ENCODE data around the gene SPP2. TPM values are rescaled to one million over a fixed set of nuclear protein-coding genes. Genes with fewer than 3 reads are reported as not detected.

Gene SPP2
- total and polyA plus RNA-seq, 12 donors: not detected

DNA sequence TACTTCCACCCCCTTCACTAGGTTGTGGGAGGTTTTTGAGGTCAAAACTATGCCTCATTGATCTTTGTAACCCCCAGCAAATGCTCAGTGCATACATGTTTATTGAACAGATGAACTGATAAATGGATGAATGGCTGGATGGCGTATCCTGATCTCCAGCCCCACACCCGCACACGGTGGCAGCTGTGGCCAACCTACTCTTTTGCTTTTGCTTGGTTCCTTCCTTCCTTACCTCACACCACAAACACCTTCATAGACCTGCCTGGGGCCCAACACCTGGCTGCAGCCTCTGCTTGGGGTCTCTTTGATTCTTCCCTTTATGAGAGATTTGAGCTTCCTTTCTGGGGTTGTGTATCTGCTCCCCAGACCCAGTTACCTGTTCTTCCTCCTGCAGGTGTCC is 25.9 kb downstream of the SPP2 start:
- Histone ChIP-seq H3K27ac (no peak overlapping the region), H3K4me3 (no peak overlapping the region), H3K4me1 (no peaks in the 10 kb centered on the region), H3K9me3 (no peaks in the 10 kb centered on the region), H3K27me3 (peaks cover 0 to 28% (median 0%) of the 10 kb centered on the region in 7 donors), H3K36me3 (no peaks in the 10 kb centered on the region)
- 90 to 94% methylated on average over 3 of the region's 3 CpGs for WGBS, 2 donors
- ATAC-seq: no peak
- DNase-seq: no peak
- intact Hi-C loops (cut with DNase I): no loop called here
- TF ChIP-seq, protein P1, sequence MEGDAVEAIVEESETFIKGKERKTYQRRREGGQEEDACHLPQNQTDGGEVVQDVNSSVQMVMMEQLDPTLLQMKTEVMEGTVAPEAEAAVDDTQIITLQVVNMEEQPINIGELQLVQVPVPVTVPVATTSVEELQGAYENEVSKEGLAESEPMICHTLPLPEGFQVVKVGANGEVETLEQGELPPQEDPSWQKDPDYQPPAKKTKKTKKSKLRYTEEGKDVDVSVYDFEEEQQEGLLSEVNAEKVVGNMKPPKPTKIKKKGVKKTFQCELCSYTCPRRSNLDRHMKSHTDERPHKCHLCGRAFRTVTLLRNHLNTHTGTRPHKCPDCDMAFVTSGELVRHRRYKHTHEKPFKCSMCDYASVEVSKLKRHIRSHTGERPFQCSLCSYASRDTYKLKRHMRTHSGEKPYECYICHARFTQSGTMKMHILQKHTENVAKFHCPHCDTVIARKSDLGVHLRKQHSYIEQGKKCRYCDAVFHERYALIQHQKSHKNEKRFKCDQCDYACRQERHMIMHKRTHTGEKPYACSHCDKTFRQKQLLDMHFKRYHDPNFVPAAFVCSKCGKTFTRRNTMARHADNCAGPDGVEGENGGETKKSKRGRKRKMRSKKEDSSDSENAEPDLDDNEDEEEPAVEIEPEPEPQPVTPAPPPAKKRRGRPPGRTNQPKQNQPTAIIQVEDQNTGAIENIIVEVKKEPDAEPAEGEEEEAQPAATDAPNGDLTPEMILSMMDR (IDR thresholded peaks at IDR 0.05): no peak

DNA sequence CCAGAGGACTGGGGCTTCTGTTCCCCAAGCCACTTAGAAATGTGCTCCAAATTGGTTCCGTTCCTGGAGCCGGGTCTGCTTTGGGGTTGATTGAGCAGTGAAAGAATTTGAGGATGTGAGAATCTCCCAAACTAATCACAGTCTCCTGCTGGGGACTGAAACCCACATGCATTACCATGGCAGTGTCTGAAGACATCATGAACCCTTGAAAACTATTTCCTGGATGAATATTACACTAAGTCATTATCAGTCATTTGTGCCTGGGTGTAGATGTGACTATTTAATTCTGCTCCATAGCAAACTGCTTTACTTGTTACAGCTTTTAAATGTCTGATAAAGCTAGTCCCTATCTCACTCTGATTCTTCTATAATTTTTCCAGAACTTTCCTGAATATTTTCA is 27.6 kb downstream of the SPP2 start:
- Histone ChIP-seq H3K4me3 (no peak overlapping the region), H3K27me3 (peaks cover 0 to 45% (median under 1%) of the 10 kb centered on the region in 7 donors), H3K9me3 (no peaks in the 10 kb centered on the region), H3K36me3 (no peaks in the 10 kb centered on the region), H3K27ac (no peak overlapping the region), H3K4me1 (no peaks in the 10 kb centered on the region)
- DNase-seq (no peak), ATAC-seq (no peak)
- intact Hi-C loops (cut with DNase I): no loop called here
- 76 to 78% methylated on average over 2 of the region's 2 CpGs for WGBS, 2 donors
- TF ChIP-seq, protein P1 (IDR thresholded peaks at IDR 0.05): no peak

DNA sequence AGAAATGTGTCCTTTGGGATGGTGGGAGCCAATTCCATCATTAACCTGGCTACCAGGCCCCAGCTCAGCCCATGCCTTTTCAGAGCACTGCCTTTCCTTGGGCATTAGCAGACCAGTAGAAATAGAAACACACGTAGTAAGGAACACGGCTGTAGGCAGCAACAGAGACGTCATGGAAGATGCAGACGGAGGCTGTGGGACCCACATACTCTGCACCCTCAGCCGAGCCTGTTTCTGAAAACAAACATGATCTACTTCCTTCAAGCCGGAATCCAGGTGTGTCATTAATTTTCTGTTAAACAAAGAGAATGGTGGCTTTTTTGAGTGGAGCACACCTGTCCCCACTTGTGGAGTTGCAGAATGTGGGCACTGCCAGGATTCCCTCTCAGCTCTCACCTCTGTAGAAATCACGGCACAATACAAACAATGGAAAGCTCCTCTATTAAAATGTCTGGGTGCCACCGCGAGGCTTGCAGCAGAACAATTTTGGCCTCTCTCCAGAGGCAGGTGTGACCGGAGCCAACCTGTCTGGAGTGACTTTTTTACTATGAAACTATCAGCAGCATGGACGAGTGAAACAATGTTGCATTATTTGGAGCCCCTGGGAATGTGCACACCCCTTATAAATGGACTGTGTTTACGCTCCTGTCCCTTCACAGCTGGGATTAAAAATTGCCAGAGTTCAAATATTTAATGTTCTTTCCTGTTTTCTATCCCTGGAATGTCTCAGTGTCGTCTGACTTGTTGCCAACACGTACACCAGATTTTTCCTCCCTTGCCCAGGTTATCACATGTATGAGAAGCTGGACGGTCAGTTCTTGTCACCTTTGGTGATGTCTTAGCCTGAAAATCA is 31.7 kb downstream of the SPP2 start:
- H3K27ac ChIP-seq: no peak overlapping the region
- TF ChIP-seq, protein P1 (IDR thresholded peaks at IDR 0.05): no peak
- no peaks in the 10 kb centered on the region for H3K36me3 ChIP-seq
- no peak overlapping the region for H3K4me3 ChIP-seq
- H3K4me1 ChIP-seq: no peaks in the 10 kb centered on the region
- H3K27me3 ChIP-seq: peaks cover 0 to 50% (median 5%) of the 10 kb centered on the region in 7 donors
- 55 to 62% methylated on average over 15 of the region's 15 CpGs for WGBS, 2 donors
- H3K9me3 ChIP-seq: peaks cover 0 to 6% (median 0%) of the 10 kb centered on the region in 11 donors
- intact Hi-C loops (cut with DNase I): no loop called here
- ATAC-seq (no peak), DNase-seq (no peak)

DNA sequence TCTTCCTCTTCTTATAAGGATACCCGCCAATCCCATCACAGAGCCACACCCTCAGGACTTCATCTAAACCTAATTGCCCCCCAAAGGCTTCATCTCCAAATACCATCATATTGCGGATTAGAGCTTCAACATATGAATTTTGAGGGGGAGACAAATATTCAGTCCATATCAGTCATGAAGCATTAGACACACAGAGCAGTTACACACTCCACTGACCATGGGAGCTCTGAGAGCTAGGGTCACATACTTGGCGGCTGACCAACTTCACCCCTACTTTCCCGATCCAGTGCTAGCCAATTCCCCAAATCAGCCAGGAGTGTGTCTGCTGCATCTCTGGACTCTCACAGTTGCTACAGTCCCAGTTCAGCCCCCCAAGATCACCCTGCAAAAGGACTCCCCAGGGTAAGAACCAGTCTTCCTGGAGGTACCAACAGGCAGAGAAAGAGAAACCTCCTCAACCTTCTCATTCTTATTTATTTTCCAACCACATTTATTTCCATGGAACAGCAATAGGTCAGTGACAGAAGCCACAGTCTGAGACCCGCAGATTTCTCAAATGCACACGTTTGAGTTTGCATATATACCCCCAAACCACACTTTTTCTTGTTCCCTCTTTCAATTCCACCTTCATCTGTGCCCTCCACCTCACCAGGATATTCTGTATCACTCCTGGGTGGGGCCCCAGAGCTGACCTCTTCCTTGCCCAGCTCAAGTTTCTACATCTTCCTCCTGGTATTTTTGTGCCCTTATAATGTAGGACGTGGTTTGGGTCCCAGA is 33.3 kb downstream of the SPP2 start:
- peaks cover 0 to 22% (median 6%) of the 10 kb centered on the region in 11 donors for H3K9me3 ChIP-seq
- no peaks in the 10 kb centered on the region for H3K4me1 ChIP-seq
- no peak overlapping the region for H3K4me3 ChIP-seq
- H3K36me3 ChIP-seq: no peaks in the 10 kb centered on the region
- TF ChIP-seq, protein P1 (IDR thresholded peaks at IDR 0.05): no peak
- DNase-seq (no peak), ATAC-seq (no peak)
- intact Hi-C loops (cut with DNase I): no loop called here
- H3K27me3 ChIP-seq: peaks cover 0 to 39% (median 5%) of the 10 kb centered on the region in 7 donors
- WGBS, 2 donors: 76 to 79% methylated on average over 7 of the region's 7 CpGs
- H3K27ac ChIP-seq: no peak overlapping the region
